ENCODE measurements around the gene ALKBH3.

- TF ChIP-seq SIX5 (IDR thresholded peaks at IDR 0.05; ENCODE audit: low read depth, low read length, severe bottlenecking) (no peak), PAX5 (IDR thresholded peaks at IDR 0.05; ENCODE audit: borderline replicate concordance, low read depth, low read length) (no peak), MXI1 (IDR thresholded peaks at IDR 0.05; ENCODE audit: low read depth, low read length) (no peak), POLR2A (IDR thresholded peaks at IDR 0.05; ENCODE audit: low read depth, low read length) (no peak), CTCF (IDR thresholded peaks at IDR 0.05 in 2 of 3, conservative IDR thresholded peaks at IDR 0.05 in 1 of 3; ENCODE audit: control insufficient read depth in 2 of 3, extremely low read depth in 1 of 3, insufficient read depth in 1 of 3, low read depth in 3 of 3, low read length in 3 of 3) (no peak)
Measured at GRCh38 chr11:43918662-43919061, 38.0 kb downstream of the ALKBH3 start.

Data from GM12878 (cell line).